Stimulated activated CD8-positive, alpha-beta memory T cell treated with anti-CD3 and anti-CD28 coated beads, Interleukin-4, amount 100 ng/mL, for 48 hours (primary cell): Measurements from ENCODE around the gene TAF4.
"Not testable (repeated sequence)": the region's sequence is repeated elsewhere in the genome, so short reads cannot be mapped to it uniquely, and the experiment has no call there.

Source experiments
- DNase-seq: peaks from one replicate; pipeline ENCODE4 v3.0.0-alpha.2; 2020

The TAF4 gene

GRCh38 chr20:62001178-62001715 is 64.4 kb downstream of the TAF4 start:
- no peak for DNase-seq

GRCh38 chr20:61998343-61999121 is 67.1 kb downstream of the TAF4 start:
- no peak for DNase-seq

GRCh38 chr20:61997891-61998290 is 67.8 kb downstream of the TAF4 start:
- DNase-seq, result no peak

- DNase-seq, result no peak
Observed at GRCh38 chr20:61997372-61997771, 68.3 kb downstream of the TAF4 start.

GRCh38 chr20:61994546-61994945 is 71.1 kb downstream of the TAF4 start:
- DNase-seq, result no peak

- no peak for DNase-seq
Observed at GRCh38 chr20:61993058-61993457, 72.6 kb downstream of the TAF4 start.

- DNase-seq, result no peak
Observed at GRCh38 chr20:61991476-61991875, 74.2 kb downstream of the TAF4 start.

GRCh38 chr20:61990484-61990883 is 75.2 kb downstream of the TAF4 start:
- no peak for DNase-seq

GRCh38 chr20:61989741-61990140 is 75.9 kb downstream of the TAF4 start:
- no peak for DNase-seq

GRCh38 chr20:61988665-61989064 is 77.0 kb downstream of the TAF4 start:
- no peak for DNase-seq

GRCh38 chr20:61986762-61987321 is 78.8 kb downstream of the TAF4 start:
- DNase-seq, result no peak

- DNase-seq, result no peak
Observed at GRCh38 chr20:61985096-61985495, 80.6 kb downstream of the TAF4 start.

GRCh38 chr20:61984431-61984830 is 81.2 kb downstream of the TAF4 start:
- not testable (repeated sequence) for DNase-seq

GRCh38 chr20:61983965-61984364 is 81.7 kb downstream of the TAF4 start:
- no peak for DNase-seq

GRCh38 chr20:61982951-61983315 is 82.7 kb downstream of the TAF4 start:
- no peak for DNase-seq

- DNase-seq, result no peak
Observed at GRCh38 chr20:61982191-61982950, 83.3 kb downstream of the TAF4 start.

- DNase-seq, result not testable (repeated sequence)
Observed at GRCh38 chr20:61981691-61982090, 84.0 kb downstream of the TAF4 start.

GRCh38 chr20:61980647-61981583 is 84.8 kb downstream of the TAF4 start:
- no peak for DNase-seq

GRCh38 chr20:61979701-61980635 is 85.7 kb downstream of the TAF4 start:
- DNase-seq, result no peak

GRCh38 chr20:61979090-61979489 is 86.6 kb downstream of the TAF4 start:
- no peak for DNase-seq

GRCh38 chr20:61978491-61978890 is 87.2 kb downstream of the TAF4 start:
- no peak for DNase-seq

- DNase-seq, result no peak
Observed at GRCh38 chr20:61977419-61977786, 88.3 kb downstream of the TAF4 start.
